ENCODE results near the gene UBE2C. TPM values are rescaled to one million over a fixed set of nuclear protein-coding genes. Genes with fewer than 3 reads are reported as not detected.

Gene UBE2C
- total and polyA plus RNA-seq, 12 donors = 0.79 to 43.3 (median 2.7) TPM

GRCh38 chr20:45857882-45858216 lies 45.4 kb downstream of the UBE2C start:
- peaks cover 20 to 49% of the 10 kb centered on the region in 2 donors for H3K4me1 ChIP-seq (replicated peaks in 1 of 2)

GRCh38 chr20:45859916-45860315 lies 47.5 kb downstream of the UBE2C start:
- no peak for TF ChIP-seq CTCF (IDR thresholded peaks at IDR 0.05)
- Histone ChIP-seq H3K9me3 (replicated peaks in 1 of 3) (no peaks in the 10 kb centered on the region), H3K36me3 (replicated peaks in 1 of 2) (no peaks in the 10 kb centered on the region), H3K27me3 (no peaks in the 10 kb centered on the region), H3K4me3 (no peak overlapping the region), H3K27ac (no peak overlapping the region), H3K4me1 (replicated peaks in 1 of 2) (peaks cover 18 to 32% of the 10 kb centered on the region in 2 donors)
- intact Hi-C loops (cut with DNase I) = no loop called here
- 90 to 100% (median 92%) methylated on average over 3 to 5 of the region's 5 CpGs for WGBS, 4 donors
- no peak for DNase-seq

More at GRCh38 chr20:45857882-45858216, 45.4 kb downstream of the UBE2C start:
- no peaks in the 10 kb centered on the region for H3K9me3 ChIP-seq (replicated peaks in 1 of 3)
- intact Hi-C loops (cut with DNase I) = no loop called here
- peak overlapping the region in 2 of 4 donors; percentile 61 to 71 for H3K4me3 ChIP-seq
- WGBS, 4 donors = 11 to 25% (median 15%) methylated on average over 1 to 13 of the region's 13 CpGs
- no peaks in the 10 kb centered on the region for H3K27me3 ChIP-seq
- H3K27ac ChIP-seq = peak overlapping the region in 4 of 5 donors; percentile 65 to 91 (median 79)
- H3K36me3 ChIP-seq (replicated peaks in 1 of 2) = peaks cover 0 to 6% of the 10 kb centered on the region in 2 donors
- no peak for TF ChIP-seq POLR2A (IDR thresholded peaks at IDR 0.05)
- no peak for TF ChIP-seq CTCF (IDR thresholded peaks at IDR 0.05)
- DNase-seq = no peak

GRCh38 chr20:45860560-45861220 lies 48.2 kb downstream of the UBE2C start:
- peaks cover 11 to 25% of the 10 kb centered on the region in 2 donors for H3K4me1 ChIP-seq (replicated peaks in 1 of 2)
- DNase-seq = peak in 2 of 7 donors; percentile 16 to 62
- 42 to 46% (median 42%) methylated on average over 7 of the region's 7 CpGs for WGBS, 4 donors
- no peaks in the 10 kb centered on the region for H3K27me3 ChIP-seq
- H3K36me3 ChIP-seq (replicated peaks in 1 of 2) = no peaks in the 10 kb centered on the region
- intact Hi-C loops (cut with DNase I) = no loop called here
- TF ChIP-seq POLR2A (IDR thresholded peaks at IDR 0.05) = no peak
- TF ChIP-seq CTCF (IDR thresholded peaks at IDR 0.05) = no peak
- no peaks in the 10 kb centered on the region for H3K9me3 ChIP-seq (replicated peaks in 1 of 3)
- peak overlapping the region in 4 of 5 donors; percentile 1 to 51 (median 4) for H3K27ac ChIP-seq
- H3K4me3 ChIP-seq = no peak overlapping the region

GRCh38 chr20:45861221-45862075 lies 49.0 kb downstream of the UBE2C start:
- Histone ChIP-seq H3K9me3 (replicated peaks in 1 of 3) (no peaks in the 10 kb centered on the region), H3K4me3 (no peak overlapping the region)

More at GRCh38 chr20:45861221-45862075, 49.0 kb downstream of the UBE2C start:
- no peaks in the 10 kb centered on the region for H3K27me3 ChIP-seq
- no peaks in the 10 kb centered on the region for H3K36me3 ChIP-seq (replicated peaks in 1 of 2)
- 86 to 95% (median 94%) methylated on average over 7 of the region's 7 CpGs for WGBS, 4 donors
- peak overlapping the region in 2 of 5 donors; percentile 1 to 51 for H3K27ac ChIP-seq
- intact Hi-C loops (cut with DNase I) = no loop called here
- H3K4me1 ChIP-seq (replicated peaks in 1 of 2) = peaks cover 4 to 17% of the 10 kb centered on the region in 2 donors
- TF ChIP-seq POLR2A (IDR thresholded peaks at IDR 0.05) = no peak
- TF ChIP-seq CTCF (IDR thresholded peaks at IDR 0.05) = no peak
- DNase-seq = peak in 1 of 7 donors; percentile 54
